Measurements from ENCODE around the gene PAF1.

PAF1 gene

GRCh38 chr19:39411832-39412099 is 20.9 kb upstream of the PAF1 start:
- peak; percentile 89 for TF ChIP-seq CTCF (IDR thresholded peaks at IDR 0.05; ENCODE audit: insufficient read depth, missing control alignments)
- no peak for DNase-seq (ENCODE audit: insufficient read length, low spot score)
- no peak for FAIRE-seq

- no peak for DNase-seq (ENCODE audit: insufficient read length, low spot score)
- no peak for TF ChIP-seq CTCF (IDR thresholded peaks at IDR 0.05; ENCODE audit: insufficient read depth, missing control alignments)
- no peak for FAIRE-seq
These were observed 20.4 kb upstream of the PAF1 start for GRCh38 chr19:39411081-39411831.

- no peak for FAIRE-seq
- no peak for DNase-seq (ENCODE audit: insufficient read length, low spot score)
- TF ChIP-seq CTCF (IDR thresholded peaks at IDR 0.05; ENCODE audit: insufficient read depth, missing control alignments) = no peak
These were observed 19.9 kb upstream of the PAF1 start for GRCh38 chr19:39410831-39411080.

- no peak for DNase-seq (ENCODE audit: insufficient read length, low spot score)
- TF ChIP-seq CTCF (IDR thresholded peaks at IDR 0.05; ENCODE audit: insufficient read depth, missing control alignments) = no peak
- FAIRE-seq = no peak
These were observed 19.3 kb upstream of the PAF1 start for GRCh38 chr19:39410017-39410830.

GRCh38 chr19:39409208-39410016 is 18.5 kb upstream of the PAF1 start:
- TF ChIP-seq CTCF (IDR thresholded peaks at IDR 0.05; ENCODE audit: insufficient read depth, missing control alignments) = no peak
- no peak for DNase-seq (ENCODE audit: insufficient read length, low spot score)
- FAIRE-seq = no peak

- FAIRE-seq (no peak), DNase-seq (ENCODE audit: insufficient read length, low spot score) (no peak)
- no peak for TF ChIP-seq CTCF (IDR thresholded peaks at IDR 0.05; ENCODE audit: insufficient read depth, missing control alignments)
These were observed 17.7 kb upstream of the PAF1 start for GRCh38 chr19:39408392-39409207.

Measured in D721Med (cell line).